ENCODE data around the gene KCNN3. TPM values are rescaled to one million over a fixed set of nuclear protein-coding genes. Genes with fewer than 3 reads are reported as not detected.

KCNN3 gene
- total RNA-seq, 1 experiment from 2014 or later = 0.72 TPM

DNA sequence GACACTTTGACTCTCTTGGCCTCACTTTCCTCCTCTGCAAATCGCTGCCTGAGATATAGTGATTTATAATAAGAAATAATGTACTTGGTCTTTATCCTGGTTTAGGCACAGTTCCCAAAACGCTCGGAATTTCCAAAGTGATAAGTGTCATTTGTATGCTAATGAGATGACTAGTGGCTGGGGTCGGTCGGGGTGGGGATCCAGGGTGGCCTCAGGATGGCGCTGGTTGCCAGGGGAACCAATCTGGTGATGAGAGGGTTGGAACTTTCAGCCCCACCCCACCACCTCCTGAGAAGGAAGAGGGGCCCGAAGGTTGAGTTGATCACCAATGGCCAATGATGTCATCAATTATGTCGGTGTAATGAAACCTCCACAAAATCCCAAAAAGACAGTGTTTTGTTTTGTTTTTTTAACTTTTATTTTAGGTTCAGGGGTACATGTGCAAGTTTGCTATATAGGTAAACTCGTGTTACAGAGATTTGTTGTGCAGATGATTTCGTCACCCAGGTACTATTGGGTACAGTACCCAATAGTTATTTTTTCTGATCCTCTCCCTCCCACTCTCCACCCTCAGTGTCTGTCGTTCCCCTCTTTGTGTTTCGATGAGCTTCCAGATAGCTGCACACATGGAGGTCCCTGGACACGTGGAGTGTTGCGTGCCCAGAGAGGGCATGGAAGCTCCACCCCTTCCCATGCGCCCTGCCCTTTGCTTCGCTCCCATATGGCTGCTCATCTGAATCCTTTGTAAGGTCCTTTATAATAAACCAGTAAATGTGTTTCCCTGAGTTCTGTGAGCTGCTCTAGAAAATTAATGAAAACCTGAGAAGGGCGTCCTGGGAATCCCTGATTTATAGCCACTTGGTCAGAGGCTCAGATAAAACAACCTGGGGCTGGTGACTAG is 97.2 kb downstream of the KCNN3 start:
- no peak for DNase-seq (ENCODE audit: low read depth)

DNA sequence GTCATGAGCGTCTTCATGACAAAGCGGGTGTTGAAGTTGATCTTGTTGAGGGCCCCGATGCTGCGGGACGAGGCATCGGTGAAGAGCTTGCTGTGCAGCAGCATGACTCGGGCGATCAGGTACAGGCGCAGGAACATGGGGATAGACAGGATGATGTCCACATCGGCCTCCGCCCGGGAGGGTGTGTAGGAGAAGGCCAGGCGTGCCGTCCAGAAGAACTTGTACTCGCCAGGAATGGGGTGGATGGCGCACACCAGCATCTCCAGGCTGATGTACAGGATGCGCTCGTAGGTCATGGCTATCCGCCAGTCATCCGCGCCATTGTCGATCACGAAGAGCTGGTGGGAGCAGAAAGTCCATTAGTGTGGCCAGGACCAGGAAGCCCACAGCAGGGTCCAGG is 98.0 kb downstream of the KCNN3 start:
- no peak for DNase-seq (ENCODE audit: low read depth)

GRCh38 chr1:154770897-154771594 is 99.0 kb downstream of the KCNN3 start:
- DNase-seq (ENCODE audit: low read depth) = no peak

GRCh38 chr1:154769193-154769895 is 100.7 kb downstream of the KCNN3 start:
- no peak for DNase-seq (ENCODE audit: low read depth)

DNA sequence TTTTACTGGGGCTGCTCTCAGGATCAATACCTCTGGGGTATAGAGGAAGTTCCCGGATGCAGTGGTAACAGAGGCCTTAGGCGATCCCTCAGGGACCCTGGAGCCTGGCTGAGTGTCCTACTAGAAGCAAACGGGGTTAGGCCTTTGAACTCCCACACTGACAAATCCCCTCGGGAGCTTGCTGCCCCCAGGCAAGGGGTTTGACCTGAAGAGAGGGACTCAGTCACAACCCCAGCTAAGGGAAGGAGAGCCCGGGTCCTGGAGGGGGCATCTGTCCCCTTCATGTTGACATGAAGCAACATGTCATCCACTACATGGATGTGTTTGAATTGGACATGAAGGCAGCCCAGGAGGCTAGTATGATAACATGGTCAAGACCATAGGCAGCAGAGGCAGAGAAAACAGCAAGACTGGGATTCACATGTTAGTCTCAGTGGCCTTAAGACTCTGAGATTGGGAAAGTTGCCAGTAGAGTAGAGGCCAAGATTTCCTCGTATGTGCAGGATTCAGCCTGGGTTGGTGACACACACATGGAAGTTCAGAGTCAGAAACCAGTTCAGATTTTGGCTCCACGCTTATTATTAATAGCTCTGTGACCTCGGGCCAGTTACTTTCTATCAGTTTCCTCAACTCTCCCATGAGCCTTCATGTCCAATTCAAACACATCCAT is 101.5 kb downstream of the KCNN3 start:
- DNase-seq (ENCODE audit: low read depth) = peak; percentile 3

DNA sequence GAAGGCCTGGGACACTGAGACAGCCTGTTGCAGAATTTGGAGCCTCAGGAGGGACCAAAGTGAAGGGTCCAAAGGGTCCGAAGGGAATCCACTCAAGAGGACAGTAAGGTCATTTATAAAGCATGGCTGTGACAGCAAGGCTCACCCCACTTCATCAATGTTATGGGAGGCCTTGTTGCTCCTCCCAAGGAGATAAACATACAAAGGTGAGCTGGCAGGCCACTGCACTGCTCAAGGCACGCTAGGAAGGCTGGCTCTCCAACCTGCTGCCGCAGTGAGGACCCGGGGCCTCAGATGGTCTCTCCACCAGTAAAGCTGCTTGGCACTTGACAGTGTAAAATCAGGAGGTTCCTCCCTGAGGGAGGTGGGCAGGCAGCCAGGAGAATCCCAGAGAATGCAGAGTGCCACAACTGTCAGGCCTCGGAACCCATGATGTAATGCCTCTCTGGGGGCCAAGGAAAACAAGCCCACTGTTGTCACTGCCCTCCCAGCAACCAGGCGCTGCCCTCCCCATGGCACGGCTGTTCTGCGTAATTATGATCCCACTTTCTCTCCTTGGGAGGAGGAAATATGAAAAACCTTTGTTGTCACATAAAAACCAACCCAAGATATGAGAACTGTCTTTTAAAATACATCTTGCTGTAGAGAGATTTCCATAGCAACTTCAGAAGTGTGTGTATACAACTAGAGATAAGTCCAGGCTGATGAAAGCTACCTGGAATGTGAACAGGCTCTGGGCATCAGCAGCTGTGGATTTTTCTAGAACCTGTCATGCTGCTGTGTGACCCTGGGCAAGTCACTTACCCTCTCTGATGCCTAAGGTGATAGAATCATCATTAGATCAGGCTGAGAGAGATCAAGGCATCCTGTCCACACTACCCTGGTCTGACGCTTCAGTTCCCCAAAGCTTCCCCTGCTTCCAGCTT is 102.5 kb downstream of the KCNN3 start:
- peak; percentile 28 for DNase-seq (ENCODE audit: low read depth)

GRCh38 chr1:154765970-154766369 is 104.1 kb downstream of the KCNN3 start:
- peak; percentile 33 for DNase-seq (ENCODE audit: low read depth)

- DNase-seq (ENCODE audit: low read depth) = no peak
Measured at GRCh38 chr1:154764773-154765172, 105.3 kb downstream of the KCNN3 start.

- DNase-seq (ENCODE audit: low read depth) = no peak
Measured at GRCh38 chr1:154764181-154764580, 105.9 kb downstream of the KCNN3 start.

DNA sequence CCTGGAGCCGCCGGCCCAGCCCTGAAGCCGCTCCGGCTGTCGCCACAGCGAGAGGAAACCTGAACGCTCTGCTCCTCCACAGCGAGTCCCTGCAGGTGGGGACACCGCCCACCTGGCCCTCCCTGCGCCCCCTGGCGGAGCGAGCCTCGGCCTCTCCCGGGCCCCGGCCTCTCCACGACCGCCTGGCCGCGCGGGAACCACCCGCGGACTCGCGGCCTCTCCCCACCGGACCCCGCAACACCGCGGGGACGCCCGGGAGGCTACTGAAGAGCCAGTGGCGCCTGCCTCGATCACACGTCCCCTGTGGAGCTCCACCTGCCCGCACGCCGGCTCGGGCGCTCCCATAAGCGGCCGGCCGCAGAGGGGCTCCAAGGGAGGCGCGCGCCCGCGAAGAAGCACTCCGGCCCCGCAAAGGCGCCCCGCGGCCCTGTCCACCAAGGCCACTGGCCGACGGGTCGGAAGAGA is 109.6 kb downstream of the KCNN3 start:
- no peak for DNase-seq (ENCODE audit: low read depth)

- DNase-seq (ENCODE audit: low read depth) = no peak
Measured at GRCh38 chr1:154759793-154760192, 110.3 kb downstream of the KCNN3 start.

GRCh38 chr1:154759196-154759595 is 110.9 kb downstream of the KCNN3 start:
- no peak for DNase-seq (ENCODE audit: low read depth)

- no peak for DNase-seq (ENCODE audit: low read depth)
Measured at GRCh38 chr1:154758346-154758745, 111.7 kb downstream of the KCNN3 start.

DNA sequence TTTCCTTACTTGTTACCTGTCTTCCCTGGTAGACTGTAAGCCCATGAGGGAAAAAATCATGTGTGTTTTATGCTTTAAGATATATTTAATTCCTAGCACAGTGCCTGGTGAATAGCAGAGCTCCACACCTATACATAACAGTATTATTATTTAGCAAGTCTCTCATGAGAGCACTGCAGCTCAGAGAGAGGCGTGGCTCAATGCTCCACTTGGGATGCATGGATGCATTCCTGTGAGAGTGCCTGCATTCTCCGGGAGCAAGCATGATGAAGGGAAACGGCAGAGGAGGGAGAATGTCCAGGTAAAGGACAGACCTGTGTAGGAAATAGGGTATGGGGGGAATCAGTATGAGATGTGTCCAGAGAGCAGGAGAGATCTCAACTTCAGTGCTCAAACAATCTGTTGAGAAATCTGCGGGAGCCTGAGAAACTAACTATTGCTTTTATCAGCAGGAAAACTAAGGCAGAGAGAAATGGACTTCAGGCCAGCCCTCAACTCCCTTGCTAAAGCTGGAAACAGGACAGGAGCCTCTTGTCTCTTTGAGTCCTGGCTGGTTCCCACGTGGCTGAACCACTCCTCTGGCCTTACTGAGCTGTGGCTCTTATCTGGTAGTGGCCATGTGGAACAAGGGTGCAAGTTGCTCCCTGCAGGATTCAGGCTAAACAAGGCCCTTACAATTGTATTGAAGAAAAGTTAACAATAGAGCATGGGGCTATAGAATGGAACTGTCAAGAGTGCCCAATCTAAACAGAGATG is 113.1 kb downstream of the KCNN3 start:
- DNase-seq (ENCODE audit: low read depth) = no peak

- DNase-seq (ENCODE audit: low read depth) = no peak
Measured at GRCh38 chr1:154755858-154756730, 114.0 kb downstream of the KCNN3 start.

GRCh38 chr1:154753426-154753825 is 116.7 kb downstream of the KCNN3 start:
- no peak for DNase-seq (ENCODE audit: low read depth)

DNA sequence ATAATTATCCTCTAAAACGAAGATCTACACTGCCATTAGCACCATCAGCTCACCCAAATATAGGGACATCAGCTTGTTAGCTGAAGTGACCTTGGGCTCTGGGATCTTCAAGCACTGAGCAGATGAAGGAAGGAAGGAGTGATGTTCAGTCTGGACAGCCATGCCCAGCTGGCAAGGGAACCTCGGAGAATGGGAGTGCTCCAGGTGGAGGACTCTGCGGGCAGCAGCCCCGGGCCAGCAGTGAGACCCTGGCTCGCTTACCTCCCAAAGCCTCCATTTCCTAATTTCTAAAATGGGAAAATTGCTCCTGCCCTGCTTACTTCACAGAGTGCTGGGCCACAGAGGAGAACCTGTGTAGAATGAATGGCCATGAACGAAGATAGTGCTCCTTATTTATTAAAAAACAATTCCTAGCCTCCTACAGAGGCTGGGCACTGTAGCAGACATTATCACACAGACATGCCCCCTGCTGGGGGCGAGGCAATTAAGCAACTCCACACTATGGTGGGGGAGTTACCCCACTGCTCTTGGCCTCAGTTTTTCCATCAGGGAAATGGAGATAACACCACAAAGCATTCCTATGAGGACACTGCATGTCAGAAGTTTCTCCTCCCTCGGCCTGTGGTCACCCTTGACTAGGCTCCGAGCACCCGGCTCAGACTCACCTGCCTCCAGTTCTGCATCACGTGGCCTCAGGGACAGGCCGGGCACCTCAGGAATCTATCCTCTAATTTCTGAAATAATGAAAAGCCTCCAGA is 117.6 kb downstream of the KCNN3 start:
- no peak for DNase-seq (ENCODE audit: low read depth)

- DNase-seq (ENCODE audit: low read depth) = peak; percentile 26
Measured at GRCh38 chr1:154751690-154752089, 118.4 kb downstream of the KCNN3 start.

All from RPMI7951 (cell line).